ENCODE measurements around the gene DYNLRB1.

DNA sequence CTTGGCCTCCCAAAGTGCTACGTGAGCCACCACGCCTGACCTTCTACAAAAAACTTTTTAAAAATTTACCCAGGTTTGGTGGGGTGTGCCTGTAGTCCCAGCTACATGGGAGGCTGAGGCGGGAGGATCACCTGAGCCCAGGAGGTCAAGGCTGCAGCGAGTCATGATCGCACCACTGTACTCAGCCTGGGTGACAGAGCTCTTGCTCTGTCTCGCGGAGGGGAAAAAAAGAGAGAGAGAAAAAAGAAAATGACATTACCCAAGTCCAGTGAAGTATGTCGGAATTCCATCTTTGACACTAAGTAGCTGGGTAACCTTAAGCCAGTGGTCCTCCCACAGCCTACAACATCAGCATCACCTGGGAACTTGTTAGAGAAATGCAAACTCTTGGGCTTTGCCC lies 23.5 kb downstream of the DYNLRB1 start:
- TF ChIP-seq, protein P1, sequence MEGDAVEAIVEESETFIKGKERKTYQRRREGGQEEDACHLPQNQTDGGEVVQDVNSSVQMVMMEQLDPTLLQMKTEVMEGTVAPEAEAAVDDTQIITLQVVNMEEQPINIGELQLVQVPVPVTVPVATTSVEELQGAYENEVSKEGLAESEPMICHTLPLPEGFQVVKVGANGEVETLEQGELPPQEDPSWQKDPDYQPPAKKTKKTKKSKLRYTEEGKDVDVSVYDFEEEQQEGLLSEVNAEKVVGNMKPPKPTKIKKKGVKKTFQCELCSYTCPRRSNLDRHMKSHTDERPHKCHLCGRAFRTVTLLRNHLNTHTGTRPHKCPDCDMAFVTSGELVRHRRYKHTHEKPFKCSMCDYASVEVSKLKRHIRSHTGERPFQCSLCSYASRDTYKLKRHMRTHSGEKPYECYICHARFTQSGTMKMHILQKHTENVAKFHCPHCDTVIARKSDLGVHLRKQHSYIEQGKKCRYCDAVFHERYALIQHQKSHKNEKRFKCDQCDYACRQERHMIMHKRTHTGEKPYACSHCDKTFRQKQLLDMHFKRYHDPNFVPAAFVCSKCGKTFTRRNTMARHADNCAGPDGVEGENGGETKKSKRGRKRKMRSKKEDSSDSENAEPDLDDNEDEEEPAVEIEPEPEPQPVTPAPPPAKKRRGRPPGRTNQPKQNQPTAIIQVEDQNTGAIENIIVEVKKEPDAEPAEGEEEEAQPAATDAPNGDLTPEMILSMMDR (IDR thresholded peaks at IDR 0.05) = no peak
- TF ChIP-seq POLR2A (IDR thresholded peaks at IDR 0.05) = no peak
